Activated CD4-positive, alpha-beta T cell treated with anti-CD3 and anti-CD28 coated beads for 48 hours (primary cell): ENCODE measurements around the gene ST8SIA6.
"Not testable (repeated sequence)": the region's sequence is repeated elsewhere in the genome, so short reads cannot be mapped to it uniquely, and the experiment has no call there.

Source experiments
- DNase-seq: peaks from one replicate; pipeline ENCODE4 v3.0.0-alpha.2; 2020

The ST8SIA6 gene

GRCh38 chr10:17340144-17340829 is 114.1 kb downstream of the ST8SIA6 start:
- no peak for DNase-seq

- DNase-seq = no peak
Measured at GRCh38 chr10:17335065-17335464, 119.3 kb downstream of the ST8SIA6 start.

GRCh38 chr10:17330501-17330900 is 123.9 kb downstream of the ST8SIA6 start:
- DNase-seq = no peak

GRCh38 chr10:17326377-17326776 is 128.0 kb downstream of the ST8SIA6 start:
- DNase-seq = no peak

GRCh38 chr10:17321957-17322356 is 132.4 kb downstream of the ST8SIA6 start:
- not testable (repeated sequence) for DNase-seq

GRCh38 chr10:17316488-17317170 is 137.8 kb downstream of the ST8SIA6 start:
- DNase-seq = no peak

- DNase-seq = no peak
Measured at GRCh38 chr10:17309435-17309834, 145.0 kb downstream of the ST8SIA6 start.

GRCh38 chr10:17307123-17307522 is 147.3 kb downstream of the ST8SIA6 start:
- DNase-seq = no peak

- DNase-seq = no peak
Measured at GRCh38 chr10:17292375-17292774, 162.0 kb downstream of the ST8SIA6 start.

- peak; percentile 15 for DNase-seq
Measured at GRCh38 chr10:17290226-17290625, 164.2 kb downstream of the ST8SIA6 start.

- DNase-seq = no peak
Measured at GRCh38 chr10:17289763-17290162, 164.6 kb downstream of the ST8SIA6 start.

GRCh38 chr10:17286562-17287550 is 167.5 kb downstream of the ST8SIA6 start:
- no peak for DNase-seq

GRCh38 chr10:17282311-17282710 is 172.1 kb downstream of the ST8SIA6 start:
- no peak for DNase-seq

- no peak for DNase-seq
Measured at GRCh38 chr10:17278607-17279240, 175.7 kb downstream of the ST8SIA6 start.

GRCh38 chr10:17276756-17277424 is 177.5 kb downstream of the ST8SIA6 start:
- no peak for DNase-seq

GRCh38 chr10:17273403-17273802 is 181.0 kb downstream of the ST8SIA6 start:
- DNase-seq = no peak

- DNase-seq = no peak
Measured at GRCh38 chr10:17272648-17273047, 181.7 kb downstream of the ST8SIA6 start.
